ENCODE measurements around the gene STMN1. TPM values are rescaled to one million over a fixed set of nuclear protein-coding genes. Genes with fewer than 3 reads are reported as not detected.
"Not testable (repeated sequence)": the region's sequence is repeated elsewhere in the genome, so short reads cannot be mapped to it uniquely, and the experiment has no call there.

The STMN1 gene
- polyA plus RNA-seq (2013, experiment 1 of 2; ENCODE audit: insufficient read length): 637 TPM
- polyA plus RNA-seq (2013, experiment 2 of 2; ENCODE audit: insufficient read length): 176 TPM

DNA sequence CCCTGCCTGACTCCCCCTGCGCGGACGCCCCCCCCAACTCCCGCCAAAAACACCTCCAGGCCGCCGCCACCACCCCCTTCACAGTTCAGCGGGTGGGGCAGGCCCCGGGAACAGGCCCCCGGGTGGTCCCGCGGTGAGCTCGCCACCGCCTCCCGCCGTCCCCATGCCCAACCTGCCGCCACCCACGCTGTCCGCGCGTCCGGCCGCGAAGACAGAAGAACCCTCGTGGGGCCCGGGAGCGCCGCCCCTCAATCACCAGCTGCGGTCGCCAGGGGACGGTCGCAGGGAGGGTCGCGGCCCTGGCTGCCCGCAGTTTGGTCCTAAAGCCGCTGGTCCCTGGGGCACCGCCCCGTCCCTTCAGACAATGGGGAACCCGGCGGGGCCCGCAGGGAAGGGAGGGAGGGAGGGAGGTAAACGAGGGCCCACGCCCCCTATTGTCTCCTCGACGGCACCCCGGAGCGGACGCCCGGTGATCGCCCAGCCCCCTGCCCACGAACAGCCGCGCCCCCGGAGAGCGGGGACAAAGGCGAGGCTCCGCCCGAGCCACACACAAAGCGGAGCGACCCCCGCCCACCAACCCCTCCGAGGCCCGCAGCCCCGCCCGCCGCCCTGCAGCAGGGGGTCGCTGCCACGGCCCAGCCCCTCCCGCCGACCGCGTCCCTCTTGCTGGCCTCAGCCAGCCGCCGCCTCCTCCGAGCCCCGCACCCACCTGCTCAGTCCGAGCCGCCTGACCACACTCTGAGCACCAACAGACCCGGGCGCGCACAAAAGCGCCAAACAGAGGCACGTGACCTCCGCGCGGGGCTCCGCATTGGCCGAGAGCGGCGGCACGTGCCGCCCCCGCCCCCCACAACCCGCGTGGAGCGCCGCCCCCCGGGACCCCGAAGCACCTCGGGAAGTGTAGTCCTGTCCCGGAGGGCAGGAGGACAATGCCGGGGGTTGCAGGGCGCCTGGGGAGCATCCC is at the start of gene STMN1:
TSS of gene STMN1 (minus strand) at position 740 of the 964 bp plus-strand sequence. CDS start 1,743 bp downstream, outside the sequence.
- DNase-seq: peak; percentile 94

GRCh38 chr1:25955553-25955952 is 49.3 kb upstream of the STMN1 start:
- no peak for DNase-seq

- DNase-seq: no peak
Measured at GRCh38 chr1:25954282-25954938, 48.2 kb upstream of the STMN1 start.

DNA sequence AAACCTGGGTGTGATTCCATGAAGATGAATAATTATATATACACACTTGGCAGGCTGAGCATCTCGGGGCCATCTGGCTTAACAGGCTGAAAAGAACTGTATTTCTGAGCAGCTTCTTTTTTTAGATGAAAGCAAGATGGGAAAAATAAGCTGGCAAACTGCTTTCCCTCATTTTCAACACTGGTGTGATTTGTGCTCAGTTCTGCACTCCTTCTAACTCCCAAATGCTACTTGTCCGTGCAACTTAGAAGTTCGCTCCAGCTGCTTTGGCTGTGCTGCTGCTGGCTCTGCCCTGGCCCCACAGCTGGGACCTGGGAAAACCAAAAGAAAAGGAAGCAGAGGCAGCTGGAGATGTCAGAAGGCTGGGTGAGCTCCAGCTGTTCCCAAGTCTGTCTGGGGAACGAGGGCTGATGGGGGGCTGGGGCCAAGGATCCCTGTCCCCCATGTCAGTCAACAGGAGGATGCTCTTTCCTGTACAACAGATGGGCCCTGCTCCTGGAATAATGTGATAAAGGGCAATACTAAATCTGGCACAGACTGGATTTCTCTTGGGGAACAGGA is 46.7 kb upstream of the STMN1 start:
- peak; percentile 47 for DNase-seq

DNA sequence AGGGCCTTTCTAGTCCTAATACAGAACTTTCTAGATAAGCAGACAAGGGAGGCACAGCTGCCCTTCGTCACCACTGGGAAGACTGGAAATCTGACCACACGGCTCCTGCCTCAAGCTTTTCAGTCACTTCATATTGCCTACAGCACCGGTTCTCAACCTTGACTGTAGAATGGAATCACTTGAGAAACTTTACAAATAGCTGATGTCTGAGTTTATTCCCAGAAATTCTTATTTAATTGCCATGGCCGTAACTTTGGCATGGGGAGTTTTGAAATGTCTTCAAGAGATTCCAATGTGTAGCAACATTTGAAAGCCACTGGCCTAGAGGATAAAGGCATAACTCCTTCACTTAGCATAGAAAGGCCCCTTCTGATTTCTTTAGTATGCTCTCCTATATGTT is 42.4 kb upstream of the STMN1 start:
- no peak for DNase-seq

DNA sequence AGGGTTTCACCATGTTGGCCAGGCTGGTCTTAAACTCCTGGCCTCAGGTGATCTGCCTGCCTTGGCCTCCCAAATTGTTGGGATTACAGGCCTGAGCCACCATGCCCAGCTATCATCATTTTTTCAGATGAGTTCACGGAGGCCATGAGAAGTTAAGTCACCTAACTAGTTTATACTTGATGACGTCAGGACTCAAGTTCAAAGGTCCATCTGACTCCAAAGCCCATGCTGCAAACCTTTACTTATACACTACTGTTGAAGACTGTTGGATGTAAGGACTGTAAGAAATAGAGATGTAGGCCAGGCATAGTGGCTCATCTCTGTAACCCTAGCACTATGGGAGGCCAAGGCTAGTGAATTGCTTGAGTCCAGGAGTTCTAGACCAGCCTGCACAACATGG is 40.8 kb upstream of the STMN1 start:
- DNase-seq: no peak

DNA sequence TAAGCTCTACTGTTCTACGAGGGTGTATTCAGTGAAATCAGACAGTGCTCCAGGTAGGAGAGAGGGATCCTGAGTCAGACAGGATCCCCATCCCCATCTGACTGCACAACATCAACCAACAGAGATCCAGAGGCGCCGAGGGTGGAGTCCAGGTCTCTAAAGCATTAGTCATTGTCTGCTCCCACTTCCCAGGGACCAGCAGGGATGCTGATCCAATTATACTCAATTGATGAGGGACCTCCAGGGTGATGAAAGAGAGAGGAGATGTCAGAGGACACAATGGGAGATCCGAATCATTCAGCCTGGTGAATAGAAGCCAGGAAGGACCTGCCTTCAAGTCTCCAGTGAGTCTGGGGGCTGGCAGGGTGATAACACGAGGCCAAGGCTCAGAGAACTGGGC is 39.5 kb upstream of the STMN1 start:
- DNase-seq: no peak

GRCh38 chr1:25944986-25945385 is 38.8 kb upstream of the STMN1 start:
- DNase-seq: no peak

DNA sequence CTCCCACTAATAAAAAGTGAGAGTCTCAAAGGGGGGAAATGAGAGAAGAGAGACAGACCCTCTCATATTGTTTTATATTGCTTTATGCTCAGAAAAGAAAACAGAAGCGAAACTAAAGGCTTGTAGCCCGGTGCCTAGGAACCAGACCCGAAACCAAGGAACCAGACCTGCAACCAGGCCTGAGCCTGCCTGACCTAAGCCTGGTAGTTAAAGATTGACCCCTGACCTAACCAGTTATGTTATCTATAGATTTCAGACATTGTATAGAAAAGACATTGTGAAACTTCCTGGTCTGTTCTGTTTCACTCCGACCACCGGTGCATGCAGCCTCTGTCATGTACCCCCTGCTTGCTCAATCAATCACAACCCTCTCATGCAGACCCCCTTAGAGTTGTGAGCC is 37.3 kb upstream of the STMN1 start:
- not testable (repeated sequence) for DNase-seq

DNA sequence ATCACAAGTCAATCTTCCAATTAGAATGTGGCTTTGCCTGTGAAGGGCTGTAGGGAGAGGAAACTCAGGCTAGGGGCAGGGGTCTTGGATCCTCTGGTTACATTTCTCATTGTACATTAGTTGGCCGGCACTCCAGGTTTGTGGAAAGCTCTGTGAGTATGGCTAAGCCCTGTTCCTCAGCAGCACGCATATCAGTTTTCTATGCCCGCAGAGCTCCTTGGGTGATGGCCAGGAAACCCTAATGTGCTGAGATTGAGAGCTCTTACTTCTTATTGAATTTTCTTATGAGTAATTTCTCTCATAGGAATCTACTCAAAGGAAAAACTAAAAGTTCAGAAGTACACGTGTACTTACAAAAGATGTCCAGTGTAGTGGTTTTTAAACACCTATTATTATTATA is 30.7 kb upstream of the STMN1 start:
- no peak for DNase-seq

DNA sequence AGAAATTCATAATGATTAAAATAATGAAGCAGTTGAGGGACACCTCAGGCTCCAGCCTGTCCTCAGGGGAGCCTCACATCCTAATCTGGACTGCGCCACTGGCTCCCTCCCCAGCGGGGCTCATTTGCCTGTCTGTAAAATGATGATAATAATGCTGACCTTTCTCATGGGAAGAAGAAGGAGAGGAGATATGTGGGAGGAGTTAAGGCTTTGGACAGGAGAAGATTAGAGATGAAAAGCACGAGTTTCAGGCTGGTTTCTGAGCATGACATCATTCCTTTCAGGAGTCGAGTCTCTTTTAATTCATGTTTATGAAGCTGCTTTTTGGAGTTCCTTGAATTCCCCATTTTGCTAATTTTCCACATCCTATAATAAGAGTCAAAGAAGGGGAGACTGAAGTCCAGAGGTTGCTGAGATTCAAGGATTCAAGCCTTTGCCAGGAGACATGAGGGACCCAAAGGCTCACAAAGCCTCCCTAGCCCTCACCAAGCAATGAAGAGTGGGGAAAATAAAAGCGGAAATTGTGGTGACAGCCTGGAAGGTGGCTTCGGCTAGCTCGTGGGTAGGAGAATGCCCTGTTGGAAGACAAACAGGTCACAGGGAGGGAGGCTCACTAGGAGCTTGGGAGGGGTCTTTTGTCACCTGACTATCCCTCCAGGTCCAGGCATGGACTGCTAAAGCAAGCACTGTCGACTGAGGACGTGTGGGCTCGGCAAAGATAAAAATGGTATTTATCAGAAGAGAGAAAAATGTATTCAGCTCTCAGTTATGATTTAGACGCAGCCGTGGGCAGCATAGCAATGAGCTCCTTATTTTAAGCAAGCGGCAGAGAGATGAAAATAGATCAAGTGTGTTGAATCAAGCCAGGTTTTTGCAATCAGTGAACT is 27.5 kb upstream of the STMN1 start:
- no peak for DNase-seq

DNA sequence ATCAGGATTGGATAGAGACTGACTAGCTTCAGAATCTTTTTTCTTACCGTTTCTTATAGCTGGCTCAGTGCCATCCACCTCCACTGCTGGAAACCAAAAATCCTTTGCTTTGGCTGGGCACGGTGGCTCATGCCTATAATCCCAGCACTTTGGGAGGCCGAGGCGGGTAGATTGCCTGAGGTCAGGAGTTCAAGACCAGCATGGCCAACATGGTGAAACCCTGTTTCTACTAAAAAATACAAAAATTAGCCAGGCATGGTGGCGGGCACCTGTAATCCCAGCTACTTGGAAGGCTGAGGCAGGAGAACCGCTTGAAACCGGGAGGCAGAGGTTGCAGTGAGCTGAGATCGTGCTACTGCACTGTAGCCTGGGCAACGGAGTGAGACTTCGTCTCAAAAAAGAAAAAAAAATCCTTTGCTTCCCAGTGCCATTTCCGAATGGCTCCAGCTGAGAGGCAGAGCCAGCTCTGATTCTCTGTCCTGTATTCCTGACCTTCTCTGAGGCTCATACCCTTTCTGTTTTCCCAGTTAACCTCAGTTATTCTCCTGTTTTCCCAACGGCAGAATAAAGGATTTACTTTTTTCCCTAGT is 26.7 kb upstream of the STMN1 start:
- DNase-seq: not testable (repeated sequence)

DNA sequence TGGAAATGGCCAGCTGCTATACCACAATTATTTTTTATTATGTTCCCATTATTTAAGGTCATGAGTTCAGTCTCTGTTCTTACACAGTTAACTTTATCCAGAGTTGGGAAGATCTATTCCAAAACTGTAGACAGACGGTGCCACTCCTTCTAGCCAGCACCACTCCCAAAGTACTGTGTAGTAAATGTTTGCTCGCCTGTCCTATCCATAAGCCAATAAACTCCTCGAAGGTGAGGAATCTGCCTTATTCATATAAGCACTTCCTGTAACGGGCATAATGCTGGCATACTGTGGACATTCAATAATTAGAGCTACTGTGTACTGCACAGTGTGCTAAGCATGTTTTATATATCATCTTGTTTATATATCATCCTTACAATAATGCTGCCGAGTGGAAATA is 26.1 kb upstream of the STMN1 start:
- DNase-seq: no peak

- no peak for DNase-seq
Measured at GRCh38 chr1:25929016-25929415, 22.8 kb upstream of the STMN1 start.

DNA sequence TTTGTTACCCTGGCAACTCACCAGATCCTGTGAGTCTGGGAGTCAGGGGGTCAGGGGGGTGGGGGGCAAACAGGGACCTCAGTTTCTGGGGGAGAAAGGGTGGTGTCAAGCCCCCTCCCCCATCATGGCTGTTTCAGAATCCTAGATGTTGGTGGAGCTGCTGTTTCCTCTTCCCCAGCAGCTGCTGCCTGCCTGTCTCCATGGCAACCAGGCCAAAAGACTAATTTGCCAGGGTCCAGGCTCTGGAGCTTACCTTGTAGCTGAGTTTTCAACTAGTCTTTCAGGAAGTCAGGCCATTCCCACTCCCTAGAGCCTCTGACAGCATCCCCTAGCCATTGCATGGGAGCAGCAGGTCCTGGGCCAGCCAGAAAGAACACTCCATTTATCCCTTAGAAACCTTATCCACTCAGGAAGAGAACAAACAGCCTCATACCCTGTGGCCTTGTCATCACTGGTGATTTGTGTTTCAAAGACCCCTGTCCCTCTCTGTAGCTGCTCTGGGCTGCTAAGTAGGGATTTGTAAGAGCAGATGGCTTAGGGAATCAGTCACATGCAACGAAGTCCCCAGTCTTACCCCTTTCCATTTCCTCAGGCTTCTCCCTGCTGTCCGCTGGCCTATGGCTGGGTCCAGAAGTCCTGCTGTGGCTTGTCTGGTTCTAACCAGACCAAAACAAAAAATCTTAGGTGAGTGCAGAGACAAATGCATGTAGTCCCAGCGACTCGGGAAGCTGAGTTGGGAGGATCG is 21.5 kb upstream of the STMN1 start:
- no peak for DNase-seq

- no peak for DNase-seq
Measured at GRCh38 chr1:25926731-25927496, 20.7 kb upstream of the STMN1 start.

DNA sequence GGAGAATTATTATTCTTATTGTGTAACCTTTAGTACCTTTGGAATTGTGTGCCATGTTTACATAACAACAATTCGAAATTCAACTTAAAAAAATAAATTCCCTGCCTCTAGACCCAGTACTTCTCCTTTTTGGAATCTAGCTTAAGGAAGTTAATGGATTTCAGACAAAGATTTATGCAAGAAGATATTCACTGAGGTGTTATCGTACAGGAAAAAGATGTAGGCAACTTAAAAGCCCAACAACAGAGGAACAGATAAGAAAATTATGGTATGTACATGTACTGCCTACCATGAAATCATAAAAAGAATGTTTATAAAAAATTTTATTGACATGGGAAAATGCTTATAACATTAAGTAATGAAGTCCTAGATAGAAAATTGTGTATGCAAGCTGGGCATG is 18.2 kb upstream of the STMN1 start:
- DNase-seq: peak; percentile 15

DNA sequence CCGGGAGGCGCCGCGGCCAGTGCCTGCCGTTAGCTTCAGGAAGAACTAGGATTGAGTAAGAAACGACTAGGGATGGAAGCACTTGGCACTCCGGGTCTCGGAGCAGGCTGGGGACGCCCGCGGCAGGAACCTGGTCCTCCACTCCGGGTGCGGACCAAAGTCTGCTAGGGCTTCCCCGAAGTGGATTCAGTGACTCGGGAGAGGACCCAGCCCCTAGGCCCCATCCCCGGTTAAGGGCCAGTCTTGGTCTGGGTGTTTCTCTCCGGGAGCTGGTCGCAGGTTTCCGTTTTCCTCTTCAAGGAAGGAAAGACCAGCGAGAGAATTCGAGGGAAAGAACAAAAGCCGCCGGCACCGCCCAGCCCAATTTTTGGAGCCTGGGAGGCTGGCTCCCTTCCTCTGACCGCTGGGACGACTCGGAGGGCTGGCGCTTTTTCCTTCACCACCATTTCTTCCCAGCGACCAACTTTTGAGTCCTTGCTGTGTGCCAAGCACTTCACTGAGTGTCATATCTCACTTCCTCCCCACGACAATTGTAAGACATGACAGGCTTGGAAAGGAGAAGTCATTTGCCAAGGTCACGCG is 16.8 kb upstream of the STMN1 start:
- peak; percentile 21 for DNase-seq

GRCh38 chr1:25922056-25922970 is 16.1 kb upstream of the STMN1 start:
- DNase-seq: peak; percentile 35

All from fibroblast of skin of back (primary cell).